ENCODE data around the gene CDK6. TPM values are rescaled to one million over a fixed set of nuclear protein-coding genes. Genes with fewer than 3 reads are reported as not detected.

Gene CDK6
- total RNA-seq, 1 donor from 2014 or later: 6.0 TPM

DNA sequence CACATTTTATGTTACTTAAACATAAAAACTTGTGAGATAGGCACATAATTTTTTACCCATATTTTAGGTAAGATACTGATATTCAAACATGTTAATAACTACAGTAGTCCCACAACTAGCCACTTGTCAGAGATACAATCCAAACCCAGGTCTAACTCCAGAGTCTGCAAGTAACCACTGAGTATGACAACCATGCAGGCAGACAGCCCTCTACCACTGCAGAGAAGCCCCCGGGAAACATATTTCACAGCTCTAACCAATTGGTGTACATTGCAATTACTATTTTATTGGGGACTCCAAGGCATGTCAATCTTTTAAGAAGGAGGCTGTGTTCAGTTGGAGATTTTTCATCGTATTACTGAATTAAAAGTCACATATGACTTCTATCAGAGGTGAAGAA, 139.0 kb downstream of the CDK6 start:
- H3K9me3 ChIP-seq (ENCODE audit: low read depth): no peaks in the 10 kb centered on the region
- TF ChIP-seq EZH2 (IDR thresholded peaks at IDR 0.05): no peak
- TF ChIP-seq, protein P1, sequence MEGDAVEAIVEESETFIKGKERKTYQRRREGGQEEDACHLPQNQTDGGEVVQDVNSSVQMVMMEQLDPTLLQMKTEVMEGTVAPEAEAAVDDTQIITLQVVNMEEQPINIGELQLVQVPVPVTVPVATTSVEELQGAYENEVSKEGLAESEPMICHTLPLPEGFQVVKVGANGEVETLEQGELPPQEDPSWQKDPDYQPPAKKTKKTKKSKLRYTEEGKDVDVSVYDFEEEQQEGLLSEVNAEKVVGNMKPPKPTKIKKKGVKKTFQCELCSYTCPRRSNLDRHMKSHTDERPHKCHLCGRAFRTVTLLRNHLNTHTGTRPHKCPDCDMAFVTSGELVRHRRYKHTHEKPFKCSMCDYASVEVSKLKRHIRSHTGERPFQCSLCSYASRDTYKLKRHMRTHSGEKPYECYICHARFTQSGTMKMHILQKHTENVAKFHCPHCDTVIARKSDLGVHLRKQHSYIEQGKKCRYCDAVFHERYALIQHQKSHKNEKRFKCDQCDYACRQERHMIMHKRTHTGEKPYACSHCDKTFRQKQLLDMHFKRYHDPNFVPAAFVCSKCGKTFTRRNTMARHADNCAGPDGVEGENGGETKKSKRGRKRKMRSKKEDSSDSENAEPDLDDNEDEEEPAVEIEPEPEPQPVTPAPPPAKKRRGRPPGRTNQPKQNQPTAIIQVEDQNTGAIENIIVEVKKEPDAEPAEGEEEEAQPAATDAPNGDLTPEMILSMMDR (IDR thresholded peaks at IDR 0.05): no peak
- TF ChIP-seq EZH2phosphoT487 (IDR thresholded peaks at IDR 0.05): no peak
- peaks cover 17% of the 10 kb centered on the region for H3K4me1 ChIP-seq
- no peaks in the 10 kb centered on the region for H3K79me2 ChIP-seq (ENCODE audit: low read depth)
- H2AFZ ChIP-seq (replicated peaks): no peak overlapping the region
- Mint-ChIP-seq H3K36me3 (peaks cover 11% of the 10 kb centered on the region), H3K4me3 (peak overlapping the region; percentile 62), H3K27ac (peak overlapping the region; percentile 97), H3K27me3 (ENCODE audit: insufficient read depth, low read depth) (peaks cover 2% of the 10 kb centered on the region), H3K4me1 (peaks cover 71% of the 10 kb centered on the region), H3K9me3 (peaks cover 10% of the 10 kb centered on the region)
- H4K20me1 ChIP-seq (ENCODE audit: low read depth): no peaks in the 10 kb centered on the region
- H3K4me2 ChIP-seq: no peak overlapping the region
- no peaks in the 10 kb centered on the region for H3K36me3 ChIP-seq
- peaks cover 8% of the 10 kb centered on the region for H3F3A ChIP-seq (ENCODE audit: low read depth)
- no peak overlapping the region for H3K9ac ChIP-seq
- no peak for DNase-seq (ENCODE audit: low spot score)
- H3K27me3 ChIP-seq: no peaks in the 10 kb centered on the region
- no peak overlapping the region for H3K27ac ChIP-seq
- H3K4me3 ChIP-seq: no peak overlapping the region

DNA sequence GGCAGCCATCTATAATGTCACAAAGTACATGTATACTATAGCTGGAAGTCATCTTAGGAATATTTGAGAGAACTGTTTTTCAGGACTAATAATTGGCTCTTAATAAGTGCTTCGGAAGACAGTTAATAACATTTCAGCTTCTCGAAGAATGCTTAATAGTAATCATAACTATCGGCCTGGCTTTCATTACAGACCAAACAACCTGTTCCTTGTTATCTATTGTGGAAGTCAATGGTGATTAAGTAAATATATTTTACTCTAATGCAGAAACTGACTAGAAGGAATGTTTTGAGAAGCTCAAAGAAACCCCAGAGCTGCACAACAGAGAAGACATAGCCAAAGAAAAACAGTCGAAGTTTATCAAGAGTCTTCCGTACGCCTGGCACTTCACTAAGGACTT, 139.4 kb downstream of the CDK6 start:
- peaks cover 71% of the 10 kb centered on the region for H3K4me1 Mint-ChIP-seq
- Histone ChIP-seq H3K27me3 (no peaks in the 10 kb centered on the region), H3K79me2 (ENCODE audit: low read depth) (no peaks in the 10 kb centered on the region), H3K36me3 (no peaks in the 10 kb centered on the region), H3K4me1 (peaks cover 17% of the 10 kb centered on the region), H3K9me3 (ENCODE audit: low read depth) (no peaks in the 10 kb centered on the region), H3K4me3 (no peak overlapping the region), H4K20me1 (ENCODE audit: low read depth) (no peaks in the 10 kb centered on the region), H3F3A (ENCODE audit: low read depth) (peaks cover 8% of the 10 kb centered on the region), H3K4me2 (no peak overlapping the region), H3K27ac (no peak overlapping the region), H2AFZ (replicated peaks) (no peak overlapping the region), H3K9ac (no peak overlapping the region)
- peaks cover 2% of the 10 kb centered on the region for H3K27me3 Mint-ChIP-seq (ENCODE audit: insufficient read depth, low read depth)
- H3K27ac Mint-ChIP-seq: peak overlapping the region; percentile 99
- no peak for DNase-seq (ENCODE audit: low spot score)
- peaks cover 11% of the 10 kb centered on the region for H3K36me3 Mint-ChIP-seq
- TF ChIP-seq EZH2 (IDR thresholded peaks at IDR 0.05) (no peak), EZH2phosphoT487 (IDR thresholded peaks at IDR 0.05) (no peak)
- TF ChIP-seq, protein P1 (IDR thresholded peaks at IDR 0.05): no peak
- peak overlapping the region; percentile 62 for H3K4me3 Mint-ChIP-seq
- peaks cover 10% of the 10 kb centered on the region for H3K9me3 Mint-ChIP-seq

DNA sequence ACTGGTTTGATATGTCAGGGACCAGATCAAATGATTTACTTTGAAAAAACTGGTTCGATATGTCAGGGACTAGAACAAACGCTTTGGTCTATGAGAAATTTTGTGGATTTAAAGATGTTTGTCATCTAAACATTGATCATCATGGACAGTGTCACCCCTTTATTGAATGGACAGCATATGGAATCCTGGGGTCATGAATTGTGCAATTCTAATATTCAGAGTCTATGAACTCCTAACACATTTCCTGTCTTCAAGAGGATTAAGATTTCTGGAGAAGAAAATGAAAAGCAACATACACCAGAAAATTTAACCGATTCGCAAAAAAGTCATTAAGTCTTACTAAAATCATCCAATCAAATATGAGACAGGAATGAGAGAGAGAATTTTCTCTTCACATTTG, 139.8 kb downstream of the CDK6 start:
- Histone ChIP-seq H3K4me2 (no peak overlapping the region), H3F3A (ENCODE audit: low read depth) (peaks cover 8% of the 10 kb centered on the region), H3K79me2 (ENCODE audit: low read depth) (no peaks in the 10 kb centered on the region), H3K9ac (no peak overlapping the region), H3K27me3 (no peaks in the 10 kb centered on the region), H3K36me3 (no peaks in the 10 kb centered on the region), H3K4me1 (peaks cover 17% of the 10 kb centered on the region), H3K9me3 (ENCODE audit: low read depth) (no peaks in the 10 kb centered on the region), H2AFZ (replicated peaks) (no peak overlapping the region), H3K4me3 (no peak overlapping the region), H3K27ac (no peak overlapping the region), H4K20me1 (ENCODE audit: low read depth) (no peaks in the 10 kb centered on the region)
- TF ChIP-seq EZH2phosphoT487 (IDR thresholded peaks at IDR 0.05) (no peak), EZH2 (IDR thresholded peaks at IDR 0.05) (no peak)
- TF ChIP-seq, protein P1 (IDR thresholded peaks at IDR 0.05): no peak
- H3K4me1 Mint-ChIP-seq: peaks cover 73% of the 10 kb centered on the region
- H3K9me3 Mint-ChIP-seq: peaks cover 10% of the 10 kb centered on the region
- H3K27me3 Mint-ChIP-seq (ENCODE audit: insufficient read depth, low read depth): peaks cover 2% of the 10 kb centered on the region
- peak overlapping the region; percentile 99 for H3K27ac Mint-ChIP-seq
- H3K4me3 Mint-ChIP-seq: peak overlapping the region; percentile 87
- DNase-seq (ENCODE audit: low spot score): no peak
- H3K36me3 Mint-ChIP-seq: peaks cover 9% of the 10 kb centered on the region

Measured in neural progenitor cell (in vitro differentiated cells).